Kidney capillary endothelial cell (primary cell): ENCODE results near the gene LECT2.

Source experiments
- DNase-seq: peaks from one replicate; pipeline ENCODE4 v3.0.0-alpha.2; 2018; ENCODE audit warnings: low spot score

LECT2 gene

GRCh38 chr5:135978993-135979392, 24.2 kb upstream of the LECT2 start:
- no peak for DNase-seq

GRCh38 chr5:135978212-135978631, 23.4 kb upstream of the LECT2 start:
- no peak for DNase-seq

GRCh38 chr5:135977375-135977928, 22.7 kb upstream of the LECT2 start:
- no peak for DNase-seq

- no peak for DNase-seq
Observed at GRCh38 chr5:135976216-135976615, 21.4 kb upstream of the LECT2 start.

- DNase-seq: no peak
Observed at GRCh38 chr5:135975122-135975521, 20.3 kb upstream of the LECT2 start.

GRCh38 chr5:135974021-135974600, 19.3 kb upstream of the LECT2 start:
- DNase-seq: no peak

- DNase-seq: no peak
Observed at GRCh38 chr5:135973323-135974020, 18.7 kb upstream of the LECT2 start.

- DNase-seq: no peak
Observed at GRCh38 chr5:135971701-135972100, 16.9 kb upstream of the LECT2 start.

- DNase-seq: no peak
Observed at GRCh38 chr5:135966790-135967189, 12.0 kb upstream of the LECT2 start.

GRCh38 chr5:135966165-135966564, 11.4 kb upstream of the LECT2 start:
- peak; percentile 10 for DNase-seq

GRCh38 chr5:135965504-135965903, 10.7 kb upstream of the LECT2 start:
- DNase-seq: no peak

GRCh38 chr5:135964670-135965320, 10.0 kb upstream of the LECT2 start:
- DNase-seq: no peak

- DNase-seq: no peak
Observed at GRCh38 chr5:135955525-135955924, 742 bp upstream of the LECT2 start.

- DNase-seq: no peak
Observed at GRCh38 chr5:135953850-135954249, 933 bp downstream of the LECT2 start.

- no peak for DNase-seq
Observed at GRCh38 chr5:135952683-135953082, 2.1 kb downstream of the LECT2 start.

- no peak for DNase-seq
Observed at GRCh38 chr5:135951807-135952206, 3.0 kb downstream of the LECT2 start.

- no peak for DNase-seq
Observed at GRCh38 chr5:135951257-135951656, 3.5 kb downstream of the LECT2 start.

- no peak for DNase-seq
Observed at GRCh38 chr5:135950611-135951010, 4.2 kb downstream of the LECT2 start.

- DNase-seq: peak; percentile 79
Observed at GRCh38 chr5:135944967-135945560, 9.7 kb downstream of the LECT2 start.

GRCh38 chr5:135944564-135944963, 10.2 kb downstream of the LECT2 start:
- DNase-seq: no peak

- DNase-seq: no peak
Observed at GRCh38 chr5:135942202-135942771, 12.5 kb downstream of the LECT2 start.

GRCh38 chr5:135941711-135942110, 13.1 kb downstream of the LECT2 start:
- no peak for DNase-seq
